ENCODE data around the gene MGAT5.
"Not testable (repeated sequence)": the region's sequence is repeated elsewhere in the genome, so short reads cannot be mapped to it uniquely, and the experiment has no call there.

Gene MGAT5

GRCh38 chr2:134280726-134281125 lies 26.9 kb downstream of the MGAT5 start:
- DNase-seq, result no peak

GRCh38 chr2:134281815-134282419 lies 28.0 kb downstream of the MGAT5 start:
- no peak for DNase-seq

- peak; percentile 29 for DNase-seq
Measured at GRCh38 chr2:134282629-134283400, 28.9 kb downstream of the MGAT5 start.

- DNase-seq, result no peak
Measured at GRCh38 chr2:134283661-134284060, 29.8 kb downstream of the MGAT5 start.

- no peak for DNase-seq
Measured at GRCh38 chr2:134284119-134284670, 30.3 kb downstream of the MGAT5 start.

- DNase-seq, result no peak
Measured at GRCh38 chr2:134287323-134287722, 33.5 kb downstream of the MGAT5 start.

GRCh38 chr2:134288814-134289213 lies 34.9 kb downstream of the MGAT5 start:
- DNase-seq, result no peak

- DNase-seq, result peak; percentile 42
Measured at GRCh38 chr2:134289225-134289624, 35.4 kb downstream of the MGAT5 start.

- no peak for DNase-seq
Measured at GRCh38 chr2:134290358-134290757, 36.5 kb downstream of the MGAT5 start.

- no peak for DNase-seq
Measured at GRCh38 chr2:134292514-134292913, 38.6 kb downstream of the MGAT5 start.

GRCh38 chr2:134293719-134294537 lies 40.1 kb downstream of the MGAT5 start:
- DNase-seq, result no peak

GRCh38 chr2:134294598-134294997 lies 40.7 kb downstream of the MGAT5 start:
- not testable (repeated sequence) for DNase-seq

GRCh38 chr2:134295441-134295840 lies 41.6 kb downstream of the MGAT5 start:
- DNase-seq, result no peak

- no peak for DNase-seq
Measured at GRCh38 chr2:134296301-134296700, 42.4 kb downstream of the MGAT5 start.

GRCh38 chr2:134299334-134299733 lies 45.5 kb downstream of the MGAT5 start:
- DNase-seq, result no peak

- no peak for DNase-seq
Measured at GRCh38 chr2:134300585-134300984, 46.7 kb downstream of the MGAT5 start.

GRCh38 chr2:134301099-134301927 lies 47.4 kb downstream of the MGAT5 start:
- no peak for DNase-seq

- DNase-seq, result no peak
Measured at GRCh38 chr2:134301928-134302260, 48.0 kb downstream of the MGAT5 start.

- no peak for DNase-seq
Measured at GRCh38 chr2:134304394-134305108, 50.7 kb downstream of the MGAT5 start.

GRCh38 chr2:134305109-134305491 lies 51.2 kb downstream of the MGAT5 start:
- DNase-seq, result no peak

- DNase-seq, result no peak
Measured at GRCh38 chr2:134306521-134306920, 52.6 kb downstream of the MGAT5 start.

GRCh38 chr2:134307334-134307733 lies 53.5 kb downstream of the MGAT5 start:
- DNase-seq, result no peak

Measured in activated T-cell treated with anti-CD3 and anti-CD28 coated beads, Interleukin-2, amount 50 U/mL, for 1 hour (primary cell).